ENCODE results near the gene SAMD10.

Gene SAMD10

GRCh38 chr20:63926298-63926697, 53.1 kb downstream of the SAMD10 start:
- Histone ChIP-seq H2AFZ (ENCODE audit: low read length) (no peak overlapping the region), H3K4me2 (ENCODE audit: low read length) (no peak overlapping the region), H3K4me3 (ENCODE audit: low read depth, low read length, poor library complexity, severe bottlenecking) (no peak overlapping the region), H3K79me2 (ENCODE audit: insufficient read depth, low read length) (peaks cover 4% of the 10 kb centered on the region; the same call in 1 of the 2 replicates), H4K20me1 (ENCODE audit: insufficient read depth, low read length) (no peaks in the 10 kb centered on the region), H3K27ac (ENCODE audit: low read depth, low read length, poor library complexity, severe bottlenecking) (no peak overlapping the region), H3K9me2 (ENCODE audit: low read depth, low read length) (no peaks in the 10 kb centered on the region), H3K27me3 (ENCODE audit: insufficient read depth, low read length) (no peaks in the 10 kb centered on the region), H3K9ac (ENCODE audit: low read length) (no peak overlapping the region), H3F3A (ENCODE audit: insufficient read depth, low read length) (no peaks in the 10 kb centered on the region), H3K36me3 (ENCODE audit: insufficient read depth, low read length) (peaks cover 50% of the 10 kb centered on the region), H3K9me3 (ENCODE audit: low read length) (no peaks in the 10 kb centered on the region), H3K4me1 (ENCODE audit: insufficient read depth, low read length, severe bottlenecking) (no peaks in the 10 kb centered on the region)
- TF ChIP-seq CTCF (IDR thresholded peaks at IDR 0.05; ENCODE audit: low read length) = no peak
- no peak for TF ChIP-seq EZH2 (IDR thresholded peaks at IDR 0.05; ENCODE audit: borderline replicate concordance, low read length)

- H3K36me3 ChIP-seq (ENCODE audit: insufficient read depth, low read length) = peaks cover 29% of the 10 kb centered on the region
- no peak overlapping the region for H2AFZ ChIP-seq (ENCODE audit: low read length)
- H3K9ac ChIP-seq (ENCODE audit: low read length) = no peak overlapping the region
- no peaks in the 10 kb centered on the region for H3F3A ChIP-seq (ENCODE audit: insufficient read depth, low read length)
- H4K20me1 ChIP-seq (ENCODE audit: insufficient read depth, low read length) = no peaks in the 10 kb centered on the region
- H3K79me2 ChIP-seq (ENCODE audit: insufficient read depth, low read length) = peaks cover 4% of the 10 kb centered on the region; the same call in 1 of the 2 replicates
- no peaks in the 10 kb centered on the region for H3K9me3 ChIP-seq (ENCODE audit: low read length)
- no peaks in the 10 kb centered on the region for H3K9me2 ChIP-seq (ENCODE audit: low read depth, low read length)
- H3K27ac ChIP-seq (ENCODE audit: low read depth, low read length, poor library complexity, severe bottlenecking) = no peak overlapping the region
- H3K27me3 ChIP-seq (ENCODE audit: insufficient read depth, low read length) = no peaks in the 10 kb centered on the region
- no peak overlapping the region for H3K4me3 ChIP-seq (ENCODE audit: low read depth, low read length, poor library complexity, severe bottlenecking)
- H3K4me1 ChIP-seq (ENCODE audit: insufficient read depth, low read length, severe bottlenecking) = no peaks in the 10 kb centered on the region
- H3K4me2 ChIP-seq (ENCODE audit: low read length) = no peak overlapping the region
- TF ChIP-seq CTCF (IDR thresholded peaks at IDR 0.05; ENCODE audit: low read length) = no peak
- no peak for TF ChIP-seq EZH2 (IDR thresholded peaks at IDR 0.05; ENCODE audit: borderline replicate concordance, low read length)
Measured at GRCh38 chr20:63924241-63924640, 55.2 kb downstream of the SAMD10 start.
